ENCODE results near the gene CFAP46. TPM values are rescaled to one million over a fixed set of nuclear protein-coding genes. Genes with fewer than 3 reads are reported as not detected.

CFAP46 gene
- total RNA-seq, 2 experiments from 2014 or later = not detected

GRCh38 chr10:132922872-132923271 is 19.5 kb downstream of the CFAP46 start:
- Mint-ChIP-seq H3K4me1 (ENCODE audit: low read depth) (no peaks in the 10 kb centered on the region), H3K27me3 (no peaks in the 10 kb centered on the region), H3K36me3 (ENCODE audit: low read depth) (no peaks in the 10 kb centered on the region), H3K4me3 (no peak overlapping the region), H3K9me3 (no peaks in the 10 kb centered on the region), H3K27ac (no peak overlapping the region)
- DNase-seq = no peak
- no peak overlapping the region for H3K27ac ChIP-seq (ENCODE audit: low read depth in 1 of 2, low read length in 2 of 2)
- TF ChIP-seq CTCF (IDR thresholded peaks at IDR 0.05) = no peak
- no peak overlapping the region for H3K4me3 ChIP-seq (ENCODE audit: low read length)
- POLR2A ChIA-PET = no interaction called here
- peaks cover 0 to 13% of the 10 kb centered on the region in 2 experiments for H3K9me3 ChIP-seq (ENCODE audit: control insufficient read depth in 1 of 2, insufficient read depth in 1 of 2, low read length in 2 of 2)
- no peaks in the 10 kb centered on the region for H3K36me3 ChIP-seq (ENCODE audit: insufficient read depth, low read length)
- no peaks in the 10 kb centered on the region for H3K27me3 ChIP-seq (ENCODE audit: control insufficient read depth in 1 of 2, insufficient read depth in 2 of 2, low read length in 2 of 2)
- H3K4me1 ChIP-seq (ENCODE audit: insufficient read depth, low read length) = no peaks in the 10 kb centered on the region
- CTCF ChIA-PET = no interaction called here
- intact Hi-C loops (cut with DNase I, micrococcal nuclease) = no loop called here
- ATAC-seq (ENCODE audit: poor library complexity) = no peak

GRCh38 chr10:132921818-132922807 is 20.3 kb downstream of the CFAP46 start:
- Mint-ChIP-seq H3K27me3 (no peaks in the 10 kb centered on the region), H3K36me3 (ENCODE audit: low read depth) (no peaks in the 10 kb centered on the region), H3K4me1 (ENCODE audit: low read depth) (no peaks in the 10 kb centered on the region), H3K9me3 (no peaks in the 10 kb centered on the region), H3K4me3 (no peak overlapping the region), H3K27ac (no peak overlapping the region)
- Histone ChIP-seq H3K4me3 (ENCODE audit: low read length) (no peak overlapping the region), H3K4me1 (ENCODE audit: insufficient read depth, low read length) (no peaks in the 10 kb centered on the region), H3K9me3 (ENCODE audit: control insufficient read depth in 1 of 2, insufficient read depth in 1 of 2, low read length in 2 of 2) (peaks cover 0 to 13% of the 10 kb centered on the region in 2 experiments), H3K27ac (ENCODE audit: low read depth in 1 of 2, low read length in 2 of 2) (no peak overlapping the region), H3K36me3 (ENCODE audit: insufficient read depth, low read length) (no peaks in the 10 kb centered on the region), H3K27me3 (ENCODE audit: control insufficient read depth in 1 of 2, insufficient read depth in 2 of 2, low read length in 2 of 2) (no peaks in the 10 kb centered on the region)
- intact Hi-C loops (cut with DNase I, micrococcal nuclease) = no loop called here
- POLR2A ChIA-PET = no interaction called here
- no peak for TF ChIP-seq CTCF (IDR thresholded peaks at IDR 0.05)
- ATAC-seq (ENCODE audit: poor library complexity) (no peak), DNase-seq (no peak)
- CTCF ChIA-PET = no interaction called here

- no peak for DNase-seq
- POLR2A ChIA-PET = no interaction called here
These were observed 21.3 kb downstream of the CFAP46 start for GRCh38 chr10:132921086-132921485.

More at GRCh38 chr10:132921086-132921485, 21.3 kb downstream of the CFAP46 start:
- Mint-ChIP-seq H3K36me3 (ENCODE audit: low read depth) (no peaks in the 10 kb centered on the region), H3K4me1 (ENCODE audit: low read depth) (no peaks in the 10 kb centered on the region), H3K9me3 (no peaks in the 10 kb centered on the region), H3K27ac (no peak overlapping the region), H3K27me3 (no peaks in the 10 kb centered on the region), H3K4me3 (no peak overlapping the region)
- Histone ChIP-seq H3K27ac (ENCODE audit: low read depth in 1 of 2, low read length in 2 of 2) (no peak overlapping the region), H3K9me3 (ENCODE audit: control insufficient read depth in 1 of 2, insufficient read depth in 1 of 2, low read length in 2 of 2) (peaks cover 0 to 13% of the 10 kb centered on the region in 2 experiments), H3K4me1 (ENCODE audit: insufficient read depth, low read length) (no peaks in the 10 kb centered on the region), H3K27me3 (ENCODE audit: control insufficient read depth in 1 of 2, insufficient read depth in 2 of 2, low read length in 2 of 2) (no peaks in the 10 kb centered on the region), H3K4me3 (ENCODE audit: low read length) (no peak overlapping the region), H3K36me3 (ENCODE audit: insufficient read depth, low read length) (no peaks in the 10 kb centered on the region)
- intact Hi-C loops (cut with DNase I, micrococcal nuclease) = no loop called here
- ATAC-seq (ENCODE audit: poor library complexity) = no peak
- no peak for TF ChIP-seq CTCF (IDR thresholded peaks at IDR 0.05)
- CTCF ChIA-PET = no interaction called here
